Nephron (organoid): ENCODE results near the gene BCAS3.

Experiments
- H3K27ac Mint-ChIP-seq, 3 experiments: 2 replicates each; pipeline ENCODE4 v1.8.0; 2020; ENCODE audit warnings: mixed read lengths in 3 of 3, mild to moderate bottlenecking in 2 of 3, moderate library complexity in 1 of 3
- H3K27me3 Mint-ChIP-seq: 2 replicates; pipeline ENCODE4 v1.8.0; 2021; ENCODE audit warnings: low read depth, mild to moderate bottlenecking, moderate library complexity, mixed read lengths
- H3K36me3 Mint-ChIP-seq: 2 replicates; pipeline ENCODE4 v1.8.0; 2020; ENCODE audit warnings: low read depth, mixed read lengths
- H3K4me1 Mint-ChIP-seq: 2 replicates; pipeline ENCODE4 v1.8.0; 2020; ENCODE audit warnings: mixed read lengths
- H3K4me3 Mint-ChIP-seq, 3 experiments: 2 replicates each; pipeline ENCODE4 v1.8.0; 2020; ENCODE audit warnings: mild to moderate bottlenecking in 3 of 3, mixed read lengths in 3 of 3, moderate library complexity in 2 of 3
- H3K9me3 Mint-ChIP-seq: 2 replicates; pipeline ENCODE4 v1.8.0; 2020; ENCODE audit warnings: mixed read lengths
- TF ChIP-seq, protein P1 (sequence below), 3 experiments: fragments of 200-600 bp; sonication (generic); IDR thresholded peaks; one replicate each; pipeline ENCODE4 v1.5.0; 2021; ENCODE audit warnings: antibody characterized with exemption in 3 of 3; ENCODE audit not compliant: unreplicated experiment in 3 of 3

The BCAS3 gene

DNA sequence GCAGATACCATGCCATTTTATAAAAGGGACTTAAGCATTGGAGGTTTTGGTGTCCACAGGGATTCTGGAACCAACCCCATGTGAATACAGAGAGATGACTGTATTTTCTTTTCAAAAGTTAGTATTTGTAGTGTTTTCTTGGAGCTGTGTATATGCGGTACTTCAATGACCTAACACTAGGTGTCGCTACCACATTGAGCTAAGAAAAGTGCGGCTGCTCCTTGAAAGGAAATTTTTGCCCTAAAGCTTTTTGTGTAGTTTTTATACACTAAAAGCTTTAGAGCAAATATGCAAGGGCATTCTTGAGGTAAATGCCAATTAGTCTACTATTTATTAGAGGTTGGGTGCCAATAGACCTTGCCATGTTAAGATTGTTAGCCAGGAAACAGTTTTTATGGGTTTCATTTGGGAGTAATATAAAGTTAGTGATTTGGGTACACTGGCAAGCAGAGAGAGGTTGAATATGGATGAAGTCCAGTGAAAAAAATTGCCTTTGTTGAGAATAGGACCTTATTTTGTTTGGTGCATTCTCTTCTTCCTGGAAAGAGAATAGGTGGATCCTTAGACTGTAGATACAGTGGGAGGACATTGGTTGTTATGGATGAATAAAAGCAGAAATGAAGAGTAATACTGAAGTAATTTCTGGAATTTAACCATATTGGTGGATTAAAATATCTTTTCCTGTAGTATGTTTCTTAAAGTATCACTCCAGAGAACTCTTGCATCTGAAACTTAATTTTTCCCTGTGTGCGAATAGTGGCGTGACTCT, 43.3 kb downstream of the BCAS3 start:
- H3K9me3 Mint-ChIP-seq: no peaks in the 10 kb centered on the region
- peaks cover 6% of the 10 kb centered on the region for H3K4me1 Mint-ChIP-seq
- H3K36me3 Mint-ChIP-seq: peaks cover 3% of the 10 kb centered on the region
- no peak overlapping the region for H3K4me3 Mint-ChIP-seq
- H3K27me3 Mint-ChIP-seq: no peaks in the 10 kb centered on the region
- TF ChIP-seq, protein P1, sequence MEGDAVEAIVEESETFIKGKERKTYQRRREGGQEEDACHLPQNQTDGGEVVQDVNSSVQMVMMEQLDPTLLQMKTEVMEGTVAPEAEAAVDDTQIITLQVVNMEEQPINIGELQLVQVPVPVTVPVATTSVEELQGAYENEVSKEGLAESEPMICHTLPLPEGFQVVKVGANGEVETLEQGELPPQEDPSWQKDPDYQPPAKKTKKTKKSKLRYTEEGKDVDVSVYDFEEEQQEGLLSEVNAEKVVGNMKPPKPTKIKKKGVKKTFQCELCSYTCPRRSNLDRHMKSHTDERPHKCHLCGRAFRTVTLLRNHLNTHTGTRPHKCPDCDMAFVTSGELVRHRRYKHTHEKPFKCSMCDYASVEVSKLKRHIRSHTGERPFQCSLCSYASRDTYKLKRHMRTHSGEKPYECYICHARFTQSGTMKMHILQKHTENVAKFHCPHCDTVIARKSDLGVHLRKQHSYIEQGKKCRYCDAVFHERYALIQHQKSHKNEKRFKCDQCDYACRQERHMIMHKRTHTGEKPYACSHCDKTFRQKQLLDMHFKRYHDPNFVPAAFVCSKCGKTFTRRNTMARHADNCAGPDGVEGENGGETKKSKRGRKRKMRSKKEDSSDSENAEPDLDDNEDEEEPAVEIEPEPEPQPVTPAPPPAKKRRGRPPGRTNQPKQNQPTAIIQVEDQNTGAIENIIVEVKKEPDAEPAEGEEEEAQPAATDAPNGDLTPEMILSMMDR (IDR thresholded peaks at IDR 0.05; ENCODE audit: unreplicated experiment in 3 of 3): peak; percentile 88 to 90 (median 88)
- peak overlapping the region; percentile 43 to 80 (median 57) for H3K27ac Mint-ChIP-seq

DNA sequence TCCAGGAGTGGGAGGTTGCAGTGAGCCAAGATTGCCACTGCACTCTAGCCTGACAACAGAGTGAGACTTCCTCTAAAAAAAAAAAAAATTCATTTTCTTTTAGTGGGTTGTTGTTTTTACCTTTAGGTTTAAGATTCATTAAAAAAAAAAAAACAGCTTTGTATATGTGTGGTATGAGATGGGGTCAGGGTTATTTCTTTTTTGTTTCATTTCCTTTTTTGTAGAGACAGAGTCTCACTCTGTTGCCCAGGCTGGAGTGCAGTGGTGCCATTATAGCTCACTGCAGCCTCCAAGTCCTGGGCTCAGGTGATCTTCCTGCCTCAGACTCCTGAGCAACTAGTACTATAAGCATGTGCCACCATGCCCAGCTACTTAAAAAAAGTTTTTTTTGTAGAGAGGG, 47.0 kb downstream of the BCAS3 start:
- no peaks in the 10 kb centered on the region for H3K9me3 Mint-ChIP-seq
- H3K4me1 Mint-ChIP-seq: peaks cover 7% of the 10 kb centered on the region
- H3K27me3 Mint-ChIP-seq: no peaks in the 10 kb centered on the region
- TF ChIP-seq, protein P1 (IDR thresholded peaks at IDR 0.05; ENCODE audit: unreplicated experiment in 3 of 3): no peak
- H3K36me3 Mint-ChIP-seq: peaks cover 10% of the 10 kb centered on the region
- H3K27ac Mint-ChIP-seq: no peak overlapping the region
- no peak overlapping the region for H3K4me3 Mint-ChIP-seq

DNA sequence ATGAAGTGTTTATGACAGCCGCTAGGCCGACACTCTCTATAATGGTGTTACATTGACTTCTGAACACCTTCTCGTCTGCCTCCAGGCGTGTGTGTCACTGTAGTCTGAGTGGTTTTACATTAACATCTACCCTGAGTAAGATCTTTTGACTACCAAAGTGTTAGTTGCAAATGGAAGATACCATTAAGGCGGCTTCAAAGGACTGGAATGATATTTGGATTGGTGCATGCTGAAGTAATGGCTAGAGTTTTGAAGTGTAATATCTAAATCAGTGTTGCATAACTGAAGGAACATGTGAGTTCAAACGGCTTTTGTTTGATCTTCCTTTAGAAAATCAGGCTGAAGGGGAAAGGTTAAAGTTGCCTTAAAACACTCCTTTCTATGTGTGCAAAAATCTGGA, 52.2 kb downstream of the BCAS3 start:
- Mint-ChIP-seq H3K27ac (peak overlapping the region; percentile 2 to 37 (median 28)), H3K9me3 (no peaks in the 10 kb centered on the region), H3K4me1 (peaks cover 5% of the 10 kb centered on the region), H3K4me3 (no peak overlapping the region), H3K36me3 (peaks cover 14% of the 10 kb centered on the region), H3K27me3 (no peaks in the 10 kb centered on the region)
- TF ChIP-seq, protein P1 (IDR thresholded peaks at IDR 0.05; ENCODE audit: unreplicated experiment in 3 of 3): no peak

DNA sequence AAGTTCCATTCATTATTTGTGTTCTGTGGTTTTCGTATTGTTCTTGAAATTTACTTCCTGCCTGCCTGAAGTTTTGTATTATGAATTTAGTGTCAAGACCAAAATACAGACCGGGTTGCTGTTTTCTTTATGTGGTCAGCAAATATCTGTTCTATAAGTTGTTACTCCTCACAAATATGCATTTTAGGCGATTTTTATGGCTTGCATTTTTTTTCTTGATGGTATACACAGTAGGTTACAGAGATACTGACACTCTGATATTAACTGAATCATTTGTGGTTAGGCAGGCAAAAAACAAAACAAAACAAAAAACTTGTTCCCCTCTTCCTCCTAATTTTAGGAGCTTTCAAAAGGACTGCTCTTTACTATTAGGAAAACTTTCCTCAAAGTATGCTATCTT, 52.6 kb downstream of the BCAS3 start:
- H3K4me3 Mint-ChIP-seq: no peak overlapping the region
- TF ChIP-seq, protein P1 (IDR thresholded peaks at IDR 0.05; ENCODE audit: unreplicated experiment in 3 of 3): no peak
- H3K27me3 Mint-ChIP-seq: no peaks in the 10 kb centered on the region
- H3K36me3 Mint-ChIP-seq: peaks cover 14% of the 10 kb centered on the region
- H3K4me1 Mint-ChIP-seq: peaks cover 5% of the 10 kb centered on the region
- peak overlapping the region; percentile 2 to 37 (median 28) for H3K27ac Mint-ChIP-seq
- no peaks in the 10 kb centered on the region for H3K9me3 Mint-ChIP-seq

DNA sequence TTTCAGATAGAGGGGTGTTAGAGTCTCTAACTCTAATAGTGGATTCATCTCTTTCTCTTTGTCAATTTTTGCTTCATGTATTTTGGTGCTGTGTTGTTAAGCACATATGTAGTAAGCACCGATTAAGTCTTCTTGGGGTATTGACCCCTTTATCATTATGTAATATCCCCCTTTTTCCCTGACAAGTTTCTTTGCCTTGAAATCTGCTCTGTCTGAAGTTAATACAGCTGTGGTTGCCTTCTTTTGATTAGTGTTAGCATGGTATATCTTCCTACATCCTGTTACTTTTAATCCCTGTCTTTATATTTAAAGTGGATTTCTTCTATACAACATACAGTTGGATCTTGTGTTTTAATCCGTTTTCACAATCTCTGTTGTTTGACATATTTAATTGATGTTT, 60.6 kb downstream of the BCAS3 start:
- no peak overlapping the region for H3K27ac Mint-ChIP-seq
- peaks cover 9% of the 10 kb centered on the region for H3K36me3 Mint-ChIP-seq
- H3K4me3 Mint-ChIP-seq: no peak overlapping the region
- H3K27me3 Mint-ChIP-seq: no peaks in the 10 kb centered on the region
- peaks cover 24% of the 10 kb centered on the region for H3K9me3 Mint-ChIP-seq
- TF ChIP-seq, protein P1 (IDR thresholded peaks at IDR 0.05; ENCODE audit: unreplicated experiment in 3 of 3): no peak
- no peaks in the 10 kb centered on the region for H3K4me1 Mint-ChIP-seq

DNA sequence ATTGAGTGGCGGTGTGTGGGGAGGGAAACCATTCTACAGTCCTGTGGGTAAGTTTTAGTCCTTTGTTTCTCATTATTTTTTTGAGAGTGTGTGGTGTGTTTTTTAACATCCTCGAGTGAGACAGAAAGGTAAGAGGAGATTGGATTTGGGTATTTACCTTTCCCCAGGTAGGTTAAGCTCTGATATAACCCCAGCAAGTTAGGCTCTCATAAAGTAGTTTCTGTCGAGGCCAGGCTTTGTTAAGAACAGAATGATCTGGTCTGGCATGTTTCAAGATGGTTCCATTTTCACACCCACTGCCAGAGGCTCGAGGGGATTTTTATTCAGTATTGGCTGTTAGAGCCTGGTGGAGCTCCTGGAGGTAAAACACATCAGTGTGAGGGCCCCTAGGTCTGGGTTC, 62.9 kb downstream of the BCAS3 start:
- peaks cover 11% of the 10 kb centered on the region for H3K4me1 Mint-ChIP-seq
- H3K27me3 Mint-ChIP-seq: no peaks in the 10 kb centered on the region
- peaks cover 9% of the 10 kb centered on the region for H3K36me3 Mint-ChIP-seq
- H3K9me3 Mint-ChIP-seq: peaks cover 24% of the 10 kb centered on the region
- TF ChIP-seq, protein P1 (IDR thresholded peaks at IDR 0.05; ENCODE audit: unreplicated experiment in 3 of 3): no peak
- H3K4me3 Mint-ChIP-seq: no peak overlapping the region
- no peak overlapping the region for H3K27ac Mint-ChIP-seq
